GM18867 (cell line): ENCODE results near the gene SLC25A48.
"Not testable (repeated sequence)": the region's sequence is repeated elsewhere in the genome, so short reads cannot be mapped to it uniquely, and the experiment has no call there.

Experiments
- ATAC-seq: cut with Tn5 transposase; IDR thresholded peaks from one replicate; pipeline ENCODE4 v1.9.1; 2021; ENCODE audit warnings: mild to moderate bottlenecking, moderate library complexity; ENCODE audit not compliant: unreplicated experiment

SLC25A48 gene

DNA sequence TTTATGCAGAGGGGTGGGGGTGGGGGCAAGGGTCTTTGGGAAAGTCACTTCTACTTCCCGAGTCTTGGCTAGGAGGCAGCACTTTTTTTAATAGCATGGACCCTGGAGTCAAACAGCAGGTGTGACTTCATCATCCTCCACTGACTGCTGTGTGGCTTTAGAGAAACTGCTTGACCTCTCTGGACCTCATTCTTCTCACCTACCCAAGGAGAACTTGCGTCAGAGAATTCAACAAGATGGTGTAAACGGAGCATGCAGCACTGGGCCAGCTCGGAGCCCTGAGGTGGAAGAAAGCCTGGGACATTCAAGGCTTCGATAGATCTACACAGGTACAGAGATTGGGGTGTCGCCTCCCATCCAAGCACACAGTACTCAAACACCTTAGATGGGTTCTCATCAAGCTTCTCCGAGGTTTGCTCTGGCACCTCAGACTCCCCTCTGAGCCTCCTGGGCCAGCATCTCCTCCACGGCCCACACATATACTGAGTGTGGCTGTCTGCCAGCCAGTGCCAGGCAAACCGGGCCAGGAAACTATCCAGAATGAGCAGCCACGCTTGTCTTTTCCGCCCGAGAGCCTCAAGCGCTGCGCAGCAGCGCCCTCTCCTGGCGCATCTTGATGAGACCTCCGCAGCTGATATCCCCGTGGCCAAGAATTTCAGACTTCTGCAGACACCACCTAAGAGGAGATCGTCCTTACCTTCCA, 4.6 kb upstream of the SLC25A48 start:
- ATAC-seq, result peak; percentile 39

DNA sequence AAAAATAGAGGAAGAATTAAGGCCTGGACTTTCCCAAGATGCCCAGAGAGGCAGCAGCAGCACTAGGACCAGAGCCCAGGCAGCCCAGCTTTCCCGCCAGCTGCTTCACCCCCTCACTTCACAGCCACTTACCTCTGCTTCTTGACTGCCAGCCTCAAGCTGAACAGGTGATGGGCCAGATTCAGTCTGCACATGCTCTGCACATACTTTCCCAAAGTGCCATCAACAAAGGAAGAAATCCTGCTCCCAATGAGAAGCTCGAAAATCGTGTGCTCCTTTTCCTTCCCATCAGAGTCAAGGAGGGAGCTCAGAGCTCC, 4.1 kb upstream of the SLC25A48 start:
- no peak for ATAC-seq

DNA sequence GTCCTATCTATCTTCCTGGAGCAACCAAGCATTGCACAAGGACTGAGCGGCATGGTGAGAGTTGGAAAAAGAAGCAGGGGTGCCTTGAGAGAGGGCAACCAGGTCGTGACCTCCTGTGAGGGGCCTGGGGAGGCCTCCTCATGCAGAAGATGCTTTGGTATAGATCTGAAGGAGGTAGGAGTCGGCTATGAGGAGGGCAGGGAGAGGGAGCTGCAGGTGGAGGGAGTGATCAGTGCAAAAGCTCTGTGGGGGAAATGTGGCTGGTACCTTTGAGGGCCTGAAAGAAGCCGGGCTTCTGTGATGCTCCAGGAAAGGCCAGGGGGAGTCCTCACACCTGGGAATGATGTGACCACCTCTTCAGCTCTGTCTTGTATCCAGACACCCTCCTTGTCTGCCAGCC, 3.6 kb upstream of the SLC25A48 start:
- ATAC-seq, result no peak

DNA sequence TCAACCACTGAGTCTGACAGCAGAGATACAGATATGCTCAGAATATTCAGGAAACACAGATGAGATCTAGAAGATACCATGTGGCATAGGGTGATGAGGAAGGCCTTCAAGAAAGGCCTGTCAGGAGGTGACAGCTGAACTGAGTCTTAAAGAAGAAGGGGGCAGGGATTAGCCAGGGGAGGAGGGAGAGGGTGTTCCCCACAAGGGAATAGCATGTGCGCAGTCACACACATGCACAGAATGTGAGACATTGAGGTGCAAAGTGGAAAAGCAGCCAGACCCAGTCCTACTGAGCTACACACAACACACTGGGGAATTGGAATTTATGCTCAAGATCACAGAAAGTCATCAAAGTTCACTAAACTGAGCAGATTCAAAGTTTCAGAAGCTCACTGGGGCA, 3.0 kb upstream of the SLC25A48 start:
- no peak for ATAC-seq

DNA sequence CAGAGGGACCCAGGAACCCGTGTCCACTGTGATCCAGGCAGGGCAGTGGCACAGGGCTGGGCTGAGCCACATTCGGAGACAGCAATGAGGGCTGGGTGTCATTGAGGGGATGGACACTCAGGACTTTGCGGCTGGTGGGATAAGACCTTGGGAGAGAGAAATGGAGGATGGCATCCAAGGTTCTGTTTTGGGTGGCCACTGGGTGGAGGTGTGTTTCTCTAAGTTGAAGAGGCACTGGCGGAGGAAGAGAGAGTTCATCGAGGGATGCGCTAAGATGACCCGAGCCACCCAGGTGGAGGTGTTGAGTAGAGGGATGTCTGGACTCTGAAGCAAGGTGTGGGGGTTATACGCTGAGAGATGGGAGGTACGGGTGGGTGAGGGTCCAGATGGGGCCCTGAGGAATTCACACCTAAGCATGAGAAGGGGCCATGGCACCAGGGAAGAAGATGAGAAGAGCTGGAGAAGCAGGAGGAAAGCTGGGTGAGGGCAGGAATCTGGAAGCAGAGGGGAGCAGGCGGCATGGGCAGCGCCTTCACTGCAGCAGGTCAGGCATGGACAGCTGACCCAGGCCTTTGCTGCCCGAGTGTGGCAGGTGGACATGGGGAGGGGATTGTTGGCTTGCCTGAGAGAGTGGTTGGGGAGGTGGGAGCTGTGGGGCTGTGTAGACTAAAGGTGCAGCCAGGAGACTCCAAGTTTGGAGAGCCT, 2.5 kb upstream of the SLC25A48 start:
- no peak for ATAC-seq

DNA sequence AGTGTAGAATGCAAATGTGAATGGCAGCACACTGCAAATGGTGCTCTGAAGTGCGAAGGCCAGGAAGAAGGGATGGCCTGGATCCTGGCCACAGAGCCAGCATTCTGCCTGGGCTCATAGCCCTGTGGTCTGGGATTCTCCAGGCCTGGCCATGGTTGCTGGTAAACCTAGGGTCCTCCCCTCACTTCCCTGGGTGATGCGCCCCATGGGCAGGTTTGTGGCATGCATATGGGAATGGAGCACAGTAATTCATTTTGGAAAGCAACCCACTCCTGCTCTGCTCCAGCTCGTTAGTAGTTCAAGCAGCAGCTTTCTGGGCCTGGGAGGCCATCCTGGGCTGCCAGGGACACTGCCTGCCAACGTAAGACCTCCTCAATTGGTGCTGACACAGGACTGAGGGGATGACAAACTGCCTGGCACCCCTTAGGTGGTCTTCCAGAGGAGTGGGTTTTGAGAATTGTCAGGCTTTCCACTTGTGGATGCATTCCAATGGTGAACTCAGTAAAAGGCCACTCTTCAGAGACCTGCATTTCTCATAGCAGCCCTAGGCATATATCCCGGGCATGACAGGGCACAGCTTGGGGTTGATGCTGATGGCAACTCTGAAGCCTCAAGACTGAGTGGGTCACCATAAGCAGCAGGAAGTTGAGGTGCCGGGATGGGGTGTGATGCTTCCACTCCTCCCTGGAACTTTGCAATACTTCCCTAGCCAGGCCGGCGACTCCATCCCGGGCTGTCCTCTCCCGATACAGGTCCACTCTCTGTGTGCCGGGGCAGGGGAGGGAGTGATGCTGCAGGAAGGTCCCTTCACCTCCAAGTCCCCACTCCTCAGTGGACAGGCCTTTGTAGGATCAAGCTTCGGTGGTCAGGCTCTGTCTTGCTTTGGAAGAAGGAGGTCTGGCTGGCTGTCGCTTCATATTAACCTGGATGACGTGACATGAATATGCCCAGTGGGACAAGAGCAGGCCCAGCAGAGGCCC, 1.2 kb upstream of the SLC25A48 start:
- ATAC-seq, result no peak

DNA sequence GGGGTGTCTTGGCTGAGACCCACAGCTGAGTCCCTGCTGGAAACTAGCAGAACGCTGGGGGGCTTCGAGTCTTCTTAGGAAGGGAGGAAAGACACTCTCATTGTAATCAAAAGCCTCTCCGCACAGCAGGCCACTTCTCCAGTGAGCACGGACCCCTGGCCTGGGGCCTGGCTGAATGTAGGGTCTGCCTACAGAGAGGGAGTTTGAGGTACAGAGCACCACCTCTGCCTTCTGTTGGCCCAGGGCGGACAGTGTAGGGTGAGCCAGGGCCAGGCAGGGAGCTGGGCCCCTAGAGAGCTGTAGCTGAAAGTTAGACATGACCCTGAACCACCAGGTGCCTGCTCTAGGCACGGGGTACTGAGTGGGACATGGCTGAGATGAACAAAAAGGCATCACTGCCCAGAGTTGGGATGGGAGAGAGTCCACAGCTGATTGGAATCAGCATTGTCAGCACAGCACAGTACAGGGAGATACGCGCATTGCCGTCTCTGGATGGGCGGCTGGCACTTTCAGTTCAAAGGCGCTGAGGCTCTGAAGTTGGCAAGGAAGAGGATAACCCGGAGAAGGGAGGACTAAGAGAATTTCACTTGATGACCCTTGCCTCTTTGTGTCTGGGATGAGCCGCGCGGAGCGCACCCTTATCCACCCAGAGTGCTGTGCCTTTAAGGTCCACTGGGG, 363 bp upstream of the SLC25A48 start:
- peak; percentile 87 for ATAC-seq

DNA sequence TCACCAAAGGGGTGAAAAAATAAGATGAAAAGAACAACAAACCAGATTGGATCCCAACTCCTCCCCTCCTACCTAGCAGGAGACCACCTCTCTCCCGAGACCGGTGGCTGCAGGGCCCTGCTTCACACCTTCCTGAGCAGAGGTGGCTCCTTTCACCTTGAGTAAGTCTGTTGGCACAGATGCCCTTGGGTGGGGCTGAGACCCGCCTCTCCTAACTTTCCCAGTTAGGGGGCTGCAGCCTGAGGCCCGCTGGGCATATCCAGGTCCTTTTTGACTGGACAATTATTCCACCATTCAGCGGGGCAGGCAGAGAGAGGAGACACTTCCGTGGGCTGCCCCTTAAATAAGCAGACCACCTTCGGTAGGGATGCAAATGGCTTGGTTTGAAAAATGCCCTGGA, 1.3 kb downstream of the SLC25A48 start:
- ATAC-seq, result no peak

DNA sequence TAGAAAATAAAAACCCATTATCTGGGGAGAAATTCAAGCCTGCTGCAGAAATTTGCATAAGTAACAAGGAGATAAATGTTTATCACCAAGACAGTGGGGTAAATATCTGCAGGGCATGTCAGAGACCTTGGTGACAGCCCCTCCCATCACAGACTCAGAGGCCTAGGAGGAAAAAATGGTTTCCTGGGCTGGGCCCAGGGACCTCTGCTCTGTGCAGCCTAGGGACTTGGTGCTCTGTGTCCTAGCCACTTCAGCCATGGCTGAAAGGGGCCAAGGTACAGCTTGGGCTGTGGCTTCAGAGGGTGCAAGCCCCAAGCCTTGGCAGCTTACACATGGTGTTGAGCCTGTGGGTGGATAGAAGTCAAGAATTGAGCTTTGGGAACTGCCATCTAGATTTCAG, 3.9 kb downstream of the SLC25A48 start:
- ATAC-seq, result not testable (repeated sequence)

DNA sequence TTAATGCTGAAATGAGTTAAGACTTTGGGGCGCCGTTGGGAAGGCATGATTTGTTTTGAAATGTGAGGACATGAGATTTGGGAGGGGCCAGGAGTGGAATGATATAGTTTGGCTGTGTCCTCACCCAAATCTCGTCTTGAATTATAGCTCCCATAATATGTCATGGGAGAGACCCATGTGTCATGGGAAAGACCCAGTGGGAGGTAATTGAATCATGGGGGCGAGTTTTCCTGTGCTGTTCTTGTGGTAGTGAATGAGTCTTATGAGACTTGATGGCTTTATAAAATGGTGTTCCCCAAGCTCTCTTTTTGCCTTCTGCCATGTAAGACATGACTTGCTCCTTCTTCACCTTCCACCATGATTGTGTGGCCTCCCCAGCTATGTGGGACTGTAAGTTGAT, 5.1 kb downstream of the SLC25A48 start:
- ATAC-seq, result no peak

DNA sequence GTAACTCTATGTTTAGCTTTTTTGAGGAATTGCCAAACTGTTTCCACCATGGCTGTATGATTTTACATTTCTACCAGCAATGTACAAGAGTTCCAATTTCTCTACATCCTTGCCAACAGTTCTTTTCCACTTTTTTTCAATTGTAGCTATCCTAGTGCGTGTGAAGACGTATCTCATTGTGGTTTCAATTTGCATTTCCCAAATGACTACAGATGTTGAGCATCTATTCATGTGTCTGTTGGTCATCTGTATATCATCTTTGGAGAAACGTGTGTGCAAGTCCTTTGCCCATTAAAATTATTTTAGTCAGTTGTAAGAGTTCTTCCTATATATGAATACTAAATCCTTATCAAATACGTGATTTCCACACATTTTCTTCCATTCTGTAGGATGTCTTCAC, 6.5 kb downstream of the SLC25A48 start:
- no peak for ATAC-seq

DNA sequence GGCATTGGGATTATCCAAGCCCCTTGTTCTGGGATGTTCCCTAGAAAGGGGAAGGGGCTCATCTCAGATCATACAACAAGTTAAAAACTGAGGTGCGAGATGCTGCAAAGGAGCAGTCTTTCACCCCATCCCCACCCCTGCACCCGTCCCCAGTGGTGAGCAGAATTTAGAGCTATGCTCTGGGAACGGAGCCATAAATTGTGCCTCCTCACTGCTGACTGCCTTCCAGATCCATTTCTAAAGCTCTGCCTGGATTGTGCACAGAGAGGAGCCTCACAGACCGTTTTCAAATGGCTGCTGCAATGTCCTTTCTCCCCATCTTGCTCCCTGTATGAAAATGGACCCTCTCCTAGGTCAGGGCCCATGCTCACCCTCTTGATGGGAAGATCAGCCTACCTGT, 8.3 kb downstream of the SLC25A48 start:
- no peak for ATAC-seq

DNA sequence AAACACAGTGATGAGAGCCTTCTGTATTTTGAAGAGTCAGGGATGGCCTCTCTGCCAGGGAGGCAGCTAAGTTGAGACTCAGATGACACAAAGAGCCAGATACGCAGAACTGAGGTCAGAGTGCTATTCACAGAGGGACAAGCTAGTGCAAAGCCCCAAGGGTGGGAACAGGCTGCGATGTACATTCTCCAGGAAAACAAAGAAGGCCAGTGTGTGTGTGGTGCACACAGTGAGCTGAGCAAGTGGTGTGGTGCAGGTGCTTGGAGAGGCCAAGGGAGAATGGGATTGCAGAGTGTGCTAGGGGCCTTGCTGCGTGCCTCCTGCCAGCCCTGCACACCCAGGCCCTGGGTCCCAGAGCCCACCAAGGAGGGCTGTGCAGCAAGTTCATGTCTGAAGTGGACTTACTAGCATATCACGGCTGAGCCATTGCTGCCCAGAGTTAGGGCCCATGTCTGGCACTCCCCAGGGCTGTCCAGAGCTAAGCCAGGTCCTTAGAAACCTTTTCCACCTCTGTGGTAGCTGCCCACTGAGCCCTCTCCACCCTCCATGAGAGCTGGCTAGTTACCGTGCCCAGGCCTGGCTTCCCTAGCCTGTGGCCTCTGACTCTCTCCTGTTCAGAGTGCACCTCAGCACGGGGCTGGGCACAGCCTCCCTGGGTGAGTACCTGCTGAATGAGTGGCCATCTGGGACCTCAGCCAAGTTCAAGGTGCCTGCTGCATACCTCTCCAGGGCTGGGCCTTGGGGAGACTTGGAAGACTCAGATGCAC, 9.3 kb downstream of the SLC25A48 start:
- no peak for ATAC-seq

DNA sequence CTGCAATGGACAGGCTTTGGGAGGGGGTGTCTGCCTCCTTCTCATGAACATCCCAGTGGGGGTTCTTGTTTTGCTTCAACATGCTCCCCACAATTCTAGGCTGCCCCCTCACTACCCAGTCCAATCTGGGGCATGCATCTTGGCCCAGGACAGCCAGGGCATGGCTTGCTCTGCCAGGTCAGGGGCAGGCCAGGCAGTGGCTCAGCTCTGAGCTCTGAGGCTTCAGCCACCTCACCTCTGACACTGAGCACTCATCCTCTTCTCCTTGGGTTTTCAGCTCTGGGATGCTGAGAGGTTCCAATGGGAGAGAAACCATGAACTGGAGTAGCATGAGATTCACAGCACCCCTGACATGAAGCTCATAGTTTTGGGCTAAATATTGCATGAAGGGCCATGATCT, 11.8 kb downstream of the SLC25A48 start:
- no peak for ATAC-seq

DNA sequence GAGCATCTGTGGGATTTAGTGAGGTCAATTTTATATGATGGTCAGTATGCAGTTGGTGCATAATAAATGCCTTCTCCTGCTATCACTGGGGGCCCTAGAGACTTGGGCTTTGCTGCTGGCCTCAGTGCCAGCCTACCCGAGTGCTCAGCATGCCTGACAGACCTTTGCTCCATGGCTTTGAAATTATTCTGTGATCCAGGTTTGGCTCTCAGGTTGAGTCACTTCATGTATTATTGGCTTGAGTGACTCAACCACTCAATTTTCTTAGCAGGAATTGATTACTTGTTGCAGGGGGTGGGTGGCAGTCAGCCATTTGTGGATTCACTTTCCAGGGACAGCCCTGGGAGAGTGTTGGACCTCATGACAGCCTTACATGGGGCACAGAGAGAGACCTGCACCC, 13.5 kb downstream of the SLC25A48 start:
- ATAC-seq, result no peak

DNA sequence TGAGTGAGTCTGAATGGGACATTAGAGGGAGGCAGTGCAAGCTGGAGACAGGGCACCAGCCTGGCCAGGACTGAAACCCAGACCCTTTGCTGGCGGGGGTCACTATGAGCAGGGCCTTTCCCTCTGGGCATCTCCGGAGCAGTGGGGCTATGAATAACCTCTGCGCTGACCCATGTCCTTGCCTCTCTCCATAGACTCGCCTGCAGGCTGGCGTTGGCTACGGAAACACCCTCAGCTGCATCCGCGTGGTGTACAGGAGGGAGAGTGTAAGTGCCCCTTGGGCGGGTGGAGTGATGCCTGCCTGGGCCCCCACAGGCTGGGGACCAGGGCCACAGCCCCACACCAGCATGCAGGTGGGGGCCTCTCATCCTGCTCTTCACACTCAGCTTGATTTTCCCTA, 15.8 kb downstream of the SLC25A48 start:
- ATAC-seq, result no peak

DNA sequence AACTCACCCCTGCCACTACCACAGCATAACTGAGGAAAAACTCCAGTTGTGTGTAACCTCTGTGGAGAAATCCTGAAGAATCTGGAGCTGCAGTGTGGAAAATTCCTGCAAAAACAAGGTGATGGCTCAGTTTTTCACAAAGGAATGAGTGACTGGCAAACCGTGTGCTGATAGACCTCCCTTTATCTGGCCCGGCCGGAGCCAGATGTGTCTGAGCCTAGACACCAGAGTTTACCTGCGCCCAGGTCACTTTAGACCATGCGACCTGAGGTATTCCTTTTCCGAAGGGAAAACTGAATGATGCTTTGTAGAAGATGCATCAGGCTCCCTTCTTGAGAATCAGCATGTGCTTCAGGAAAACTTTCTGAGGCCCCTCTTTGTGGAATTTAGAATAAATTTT, 16.2 kb downstream of the SLC25A48 start:
- no peak for ATAC-seq

DNA sequence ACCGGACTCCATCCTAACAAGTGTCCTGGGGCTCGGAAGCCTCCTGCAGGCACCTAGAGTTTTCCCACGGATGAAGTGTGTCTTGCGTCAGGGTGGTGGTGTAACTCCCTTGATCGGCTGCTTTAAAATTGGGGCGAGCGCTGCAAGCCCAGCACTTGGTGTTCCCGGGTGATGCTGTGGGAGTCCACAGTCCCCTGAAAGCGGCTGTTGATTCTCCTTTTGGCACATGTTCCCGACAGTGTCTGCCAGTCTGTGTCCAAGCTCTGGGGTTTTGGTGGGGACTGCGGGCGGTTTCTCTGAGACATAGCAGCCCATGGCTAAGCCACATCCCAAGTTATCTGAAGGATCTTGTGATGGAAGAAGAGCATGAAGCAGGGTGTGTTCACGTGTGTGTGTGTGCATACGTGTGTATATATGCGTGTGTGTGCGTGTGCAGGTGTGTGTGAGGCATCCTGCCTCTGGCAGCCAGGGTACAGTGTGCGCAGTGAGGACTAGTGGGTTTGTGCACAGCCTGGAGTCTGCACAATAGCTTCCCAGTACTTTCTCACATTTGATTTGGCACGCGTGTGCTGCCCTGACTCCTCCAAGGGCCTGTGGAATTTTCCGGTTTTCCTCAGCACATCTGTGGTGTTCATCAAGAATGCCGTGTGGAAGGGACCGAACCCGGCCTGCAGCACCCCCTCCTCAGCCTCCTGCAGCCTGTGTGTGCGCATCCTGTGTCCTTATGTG, 16.9 kb downstream of the SLC25A48 start:
- no peak for ATAC-seq

DNA sequence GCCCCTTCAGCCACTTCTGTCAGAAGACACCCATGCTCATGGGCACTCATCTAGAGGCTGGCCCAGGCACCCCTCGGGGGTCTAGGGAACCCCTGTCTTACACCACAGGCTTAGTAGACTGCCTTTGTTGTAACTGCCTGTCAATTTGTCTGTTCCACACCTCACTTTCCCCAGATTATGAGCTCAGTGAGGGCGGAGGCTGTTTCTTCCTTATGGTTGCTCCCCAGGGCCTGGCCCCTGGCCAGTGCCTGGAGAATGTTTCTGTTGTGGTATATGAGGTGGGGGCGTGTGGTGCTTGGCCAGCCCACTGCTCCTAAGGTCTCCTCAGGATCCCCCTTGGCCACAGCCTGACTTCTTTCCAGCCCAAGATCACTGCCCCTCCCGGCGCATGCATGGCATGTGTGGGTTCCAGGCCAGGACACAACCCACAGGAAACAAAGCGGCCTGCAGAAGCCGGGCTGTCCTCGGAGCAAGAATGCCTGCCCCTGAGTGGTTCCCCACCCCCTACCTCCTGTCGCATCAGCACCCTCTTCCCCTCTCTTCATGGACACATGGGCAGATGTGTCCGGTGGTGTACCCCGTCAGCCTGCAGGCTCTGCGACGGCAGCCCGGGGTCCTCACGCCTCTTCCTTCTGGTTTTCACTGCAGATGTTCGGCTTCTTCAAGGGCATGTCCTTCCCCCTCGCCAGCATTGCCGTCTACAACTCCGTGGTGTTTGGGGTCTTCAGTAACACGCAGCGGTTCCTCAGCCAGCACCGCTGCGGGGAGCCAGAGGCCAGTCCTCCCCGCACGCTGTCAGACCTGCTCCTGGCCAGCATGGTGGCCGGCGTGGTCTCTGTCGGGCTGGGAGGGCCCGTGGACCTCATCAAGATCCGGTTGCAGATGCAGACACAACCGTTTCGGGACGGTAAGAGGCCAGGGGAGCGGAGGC, 17.7 kb downstream of the SLC25A48 start:
- ATAC-seq, result no peak
